ENCODE results near the gene CACNB2. TPM values are rescaled to one million over a fixed set of nuclear protein-coding genes. Genes with fewer than 3 reads are reported as not detected.

CACNB2 gene
- total and polyA plus RNA-seq, 10 of the 15 experiments (the other 5 are each of a cell fraction or from before 2014, with no cell fraction given): 0.62 to 8.1 (median 1.2) TPM

- TF ChIP-seq RELB (IDR thresholded peaks at IDR 0.05; ENCODE audit: low read depth): peak; percentile 67; the same call in 1 of the 2 replicates
- no peak for TF ChIP-seq CREM (IDR thresholded peaks at IDR 0.05; ENCODE audit: low read depth)
- peak; percentile 39; the same call in 1 of the 2 replicates for TF ChIP-seq MXI1 (IDR thresholded peaks at IDR 0.05; ENCODE audit: low read depth, low read length)
- TF ChIP-seq SMAD1 (IDR thresholded peaks at IDR 0.05; ENCODE audit: low read depth, partially characterized antibody): peak; percentile 80
- TF ChIP-seq ATF7 (IDR thresholded peaks at IDR 0.05; ENCODE audit: low read depth): peak; percentile 82
- no peak for TF ChIP-seq SIN3A (IDR thresholded peaks at IDR 0.05; ENCODE audit: low read depth, low read length)
- TF ChIP-seq BHLHE40 (IDR thresholded peaks at IDR 0.05; ENCODE audit: borderline replicate concordance in 1 of 2, low read depth in 2 of 2, low read length in 1 of 2): peak in 1 of 2 experiments; percentile 70; a peak in 2 of 4 replicates
- no peak for TF ChIP-seq KDM1A (IDR thresholded peaks at IDR 0.05; ENCODE audit: borderline replicate concordance)
- peak; percentile 70 to 78 for TF ChIP-seq IKZF2 (IDR thresholded peaks at IDR 0.05)
- peak; percentile 50; the same call in 1 of the 2 replicates for TF ChIP-seq HDGF (IDR thresholded peaks at IDR 0.05)
- TF ChIP-seq POU2F2 (IDR thresholded peaks at IDR 0.05; ENCODE audit: borderline replicate concordance, low read depth, low read length): no peak
- TF ChIP-seq MEF2B (IDR thresholded peaks at IDR 0.05; ENCODE audit: partially characterized antibody, poor library complexity, severe bottlenecking): peak; percentile 9
- TF ChIP-seq NBN (IDR thresholded peaks at IDR 0.05): peak; percentile 93
- TF ChIP-seq KLF5 (IDR thresholded peaks at IDR 0.05; ENCODE audit: partially characterized antibody): peak; percentile 78
- no peak for TF ChIP-seq RCOR1 (conservative IDR thresholded peaks at IDR 0.05; ENCODE audit: low read depth, low read length)
- TF ChIP-seq NR2F1 (conservative IDR thresholded peaks at IDR 0.05): peak; percentile 90
- TF ChIP-seq BCL11A (IDR thresholded peaks at IDR 0.05; ENCODE audit: low read depth, low read length): no peak
- peak; percentile 90 to 94; a peak in 3 of 4 replicates for TF ChIP-seq EP300 (IDR thresholded peaks at IDR 0.05; ENCODE audit: borderline replicate concordance in 1 of 2, control insufficient read depth in 1 of 2, low read depth in 2 of 2, low read length in 2 of 2)
- no peak for TF ChIP-seq YBX1 (IDR thresholded peaks at IDR 0.05)
- no peak for TF ChIP-seq TBL1XR1 (IDR thresholded peaks at IDR 0.05; ENCODE audit: low read depth, low read length)
- TF ChIP-seq ZBTB33 (IDR thresholded peaks at IDR 0.05): peak; percentile 8; the same call in 1 of the 2 replicates
- 0 out of 2 replicates have a peak, but pooled peaks have one; percentile 8 for TF ChIP-seq BMI1 (IDR thresholded peaks at IDR 0.05; ENCODE audit: borderline replicate concordance)
- TF ChIP-seq ZNF622 (IDR thresholded peaks at IDR 0.05): no peak
- 0 out of 2 replicates have a peak, but pooled peaks have one; percentile 3 for TF ChIP-seq HSF1 (IDR thresholded peaks at IDR 0.05; ENCODE audit: low read depth, low read length)
- no peak for TF ChIP-seq POLR2AphosphoS5 (IDR thresholded peaks at IDR 0.05; ENCODE audit: low read length)
- peak; percentile 31; the same call in 1 of the 2 replicates for TF ChIP-seq ZNF217 (IDR thresholded peaks at IDR 0.05)
- peak; percentile 64 for TF ChIP-seq IKZF1 (conservative IDR thresholded peaks at IDR 0.05)
- peak; percentile 83; the same call in 1 of the 2 replicates for TF ChIP-seq MTA2 (IDR thresholded peaks at IDR 0.05; ENCODE audit: low read depth)
Observed at GRCh38 chr10:18400201-18400905, 260.1 kb downstream of the CACNB2 start (continued).

Measured in GM12878 (cell line).